GM23338 (cell line): Measurements from ENCODE around the gene SETD1B. TPM values are rescaled to one million over a fixed set of nuclear protein-coding genes. Genes with fewer than 3 reads are reported as not detected.

Source experiments
- ATAC-seq: fragments of 200-7000 bp; cut with Tn5 transposase; 3 replicates; pipeline ENCODE4 v1.9.1; 2020
- DNase-seq: peaks from one replicate; pipeline ENCODE4 v3.0.0-alpha.2; 2015; ENCODE audit warnings: low spot score
- H2AFZ ChIP-seq: fragments of 200-600 bp; sonication (generic); 2 replicates; pipeline ENCODE4 v1.8.0; 2016; ENCODE audit warnings: antibody characterized with exemption, mild to moderate bottlenecking, moderate library complexity
- H3F3A ChIP-seq: fragments of 200-600 bp; sonication (generic); replicated peaks from 2 replicates; pipeline ENCODE4 v1.8.0; 2017; ENCODE audit warnings: antibody characterized with exemption, mixed run types, low read depth
- H3K27ac ChIP-seq: fragments of 200-600 bp; sonication (generic); 2 replicates; pipeline ENCODE4 v1.6.1; 2016; ENCODE audit warnings: low read depth
- H3K27me3 ChIP-seq: fragments of 200-600 bp; sonication (generic); 2 replicates; pipeline ENCODE4 v1.8.0; 2016; ENCODE audit warnings: mild to moderate bottlenecking, mixed run types, moderate library complexity; ENCODE audit not compliant: insufficient read depth
- H3K36me3 ChIP-seq: fragments of 200-600 bp; sonication (generic); 2 replicates; pipeline ENCODE4 v1.8.0; 2016; ENCODE audit warnings: mild to moderate bottlenecking; ENCODE audit not compliant: insufficient read depth
- H3K4me1 ChIP-seq: fragments of 200-600 bp; sonication (generic); 2 replicates; pipeline ENCODE4 v1.8.0; 2016; ENCODE audit warnings: mild to moderate bottlenecking, moderate library complexity; ENCODE audit not compliant: insufficient read depth
- H3K4me2 ChIP-seq: fragments of 200-600 bp; sonication (generic); 2 replicates; pipeline ENCODE4 v1.7.1; 2017; ENCODE audit warnings: mixed run types
- H3K4me3 ChIP-seq: fragments of 200-600 bp; sonication (generic); 2 replicates; pipeline ENCODE4 v1.6.1; 2016; ENCODE audit warnings: mixed run types
- H3K79me2 ChIP-seq: fragments of 200-600 bp; sonication (generic); replicated peaks from 2 replicates; pipeline ENCODE4 v1.8.0; 2017; ENCODE audit warnings: mild to moderate bottlenecking; ENCODE audit not compliant: insufficient read depth
- H3K9me2 ChIP-seq: fragments of 200-600 bp; sonication (generic); 2 replicates; pipeline ENCODE4 v1.8.0; 2017; ENCODE audit not compliant: insufficient read depth
- H4K20me1 ChIP-seq: fragments of 200-600 bp; sonication (generic); replicated peaks from 2 replicates; pipeline ENCODE4 v1.8.0; 2017; ENCODE audit warnings: mild to moderate bottlenecking; ENCODE audit not compliant: insufficient read depth
- H3K27ac Mint-ChIP-seq: 2 replicates; pipeline ENCODE4 v1.8.0; 2020; ENCODE audit warnings: inconsistent platforms, mild to moderate bottlenecking, moderate library complexity, mixed read lengths
- H3K27me3 Mint-ChIP-seq: 3 replicates; pipeline ENCODE4 v1.8.0; 2022; ENCODE audit warnings: low read depth, mild to moderate bottlenecking, moderate library complexity, mixed read lengths, inconsistent platforms; ENCODE audit not compliant: insufficient read depth, poor library complexity
- H3K36me3 Mint-ChIP-seq: 3 replicates; pipeline ENCODE4 v1.8.0; 2021; ENCODE audit warnings: low read depth, mild to moderate bottlenecking, inconsistent platforms, moderate library complexity, mixed read lengths
- H3K4me1 Mint-ChIP-seq: 3 replicates; pipeline ENCODE4 v1.8.0; 2020; ENCODE audit warnings: mild to moderate bottlenecking, inconsistent platforms, mixed read lengths
- H3K4me3 Mint-ChIP-seq: 3 replicates; pipeline ENCODE4 v1.8.0; 2021; ENCODE audit warnings: moderate library complexity, mild to moderate bottlenecking, inconsistent platforms, mixed read lengths
- H3K9me3 Mint-ChIP-seq: 3 replicates; pipeline ENCODE4 v1.8.0; 2020; ENCODE audit warnings: moderate library complexity, mild to moderate bottlenecking, inconsistent platforms, mixed read lengths
- CREB1 ChIP-seq: fragments of 250-450 bp; sonication (Bioruptor Pico); IDR thresholded peaks from 2 replicates; pipeline ENCODE4 v1.5.0; 2020; ENCODE audit warnings: low read depth, mild to moderate bottlenecking, moderate library complexity
- CTCF ChIP-seq, 2 experiments: fragments of 200-600 bp in 1 of 2; sonication (generic) in 1 of 2; conservative IDR thresholded peaks; 2 replicates each; pipeline versions ENCODE4 v1.5.1 to v1.6.1; 2016 to 2017; ENCODE audit warnings: antibody characterized with exemption in 2 of 2, low read depth in 2 of 2, mild to moderate bottlenecking in 2 of 2, moderate library complexity in 1 of 2
- ETS1 ChIP-seq: IDR thresholded peaks from 2 replicates; pipeline ENCODE4 v1.6.1; 2016; ENCODE audit warnings: antibody characterized with exemption
- EZH2phosphoT487 ChIP-seq: fragments of 200-600 bp; sonication (generic); IDR thresholded peaks from one replicate; pipeline ENCODE4 v1.8.1; 2018; ENCODE audit warnings: antibody characterized with exemption; ENCODE audit not compliant: unreplicated experiment
- JUNB ChIP-seq: IDR thresholded peaks from one replicate; pipeline ENCODE4 v1.6.1; 2016; ENCODE audit warnings: antibody characterized with exemption; ENCODE audit not compliant: unreplicated experiment
- POLR2AphosphoS5 ChIP-seq: IDR thresholded peaks from 2 replicates; pipeline ENCODE4 v1.6.1; 2016; ENCODE audit warnings: antibody characterized with exemption, low read depth
- REST ChIP-seq: IDR thresholded peaks from one replicate; pipeline ENCODE4 v1.6.1; 2018; ENCODE audit warnings: antibody characterized with exemption; ENCODE audit not compliant: unreplicated experiment
- ZNF114 ChIP-seq: fragments of 250-450 bp; sonication (Bioruptor Pico); IDR thresholded peaks from 2 replicates; pipeline ENCODE4 v1.5.0; 2020; ENCODE audit warnings: mild to moderate bottlenecking, moderate library complexity
- ZNF462 ChIP-seq: fragments of 250-450 bp; sonication (Bioruptor Pico); IDR thresholded peaks from 2 replicates; pipeline ENCODE4 v1.5.0; 2020; ENCODE audit warnings: mild to moderate bottlenecking, moderate library complexity
- polyA plus RNA-seq: library from polyadenylated mRNA; unstranded; fragments of >200 nt; fragmentation: Nextera tagmentation; extraction: Ambion mirVana; gene quantifications from 2 replicates; pipeline ENCODE4 v1.2.1, GENCODE V29; 2016
- total RNA-seq: library from RNA; depleted of rRNA; stranded (reverse); fragments of >200 nt; shearing (Covaris generic); gene quantifications from 2 replicates; pipeline ENCODE4 v1.2.3, GENCODE V29; 2014

Gene SETD1B
- total and polyA plus RNA-seq, 2 experiments from 2014 or later: 3.1 to 8.7 TPM

- TF ChIP-seq CTCF (conservative IDR thresholded peaks at IDR 0.05; ENCODE audit: low read depth in 2 of 2) (no peak), REST (no peak), EZH2phosphoT487 (no peak), ETS1 (no peak), POLR2AphosphoS5 (no peak), ZNF114 (no peak), CREB1 (CRISPR knock-in tag) (no peak)
These were observed 9.4 kb downstream of the SETD1B start (continued) for GRCh38 chr12:121812921-121813896.

DNA sequence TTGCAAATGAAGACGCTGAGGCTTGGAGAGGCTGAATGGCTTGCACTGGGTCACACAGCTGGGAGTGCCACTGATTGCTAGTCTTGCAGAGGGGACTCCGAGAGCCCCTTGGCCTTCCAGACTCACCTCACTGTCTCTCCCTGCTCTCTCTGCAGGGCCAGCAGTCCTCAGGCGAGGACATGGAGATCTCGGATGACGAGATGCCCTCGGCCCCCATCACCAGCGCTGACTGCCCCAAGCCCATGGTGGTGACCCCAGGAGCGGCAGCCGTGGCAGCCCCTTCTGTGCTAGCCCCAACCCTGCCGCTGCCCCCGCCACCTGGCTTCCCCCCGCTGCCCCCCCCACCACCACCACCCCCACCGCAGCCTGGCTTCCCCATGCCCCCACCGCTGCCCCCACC is 10.1 kb downstream of the SETD1B start:
- Mint-ChIP-seq H3K27ac (no peak overlapping the region), H3K36me3 (peaks cover 45% of the 10 kb centered on the region), H3K4me1 (peaks cover 19% of the 10 kb centered on the region), H3K4me3 (no peak overlapping the region), H3K9me3 (no peaks in the 10 kb centered on the region), H3K27me3 (peaks cover 28% of the 10 kb centered on the region)
- H3K4me2 ChIP-seq: no peak overlapping the region
- H4K20me1 ChIP-seq: peaks cover 20% of the 10 kb centered on the region; the same call in 1 of the 2 replicates
- peaks cover 32% of the 10 kb centered on the region for H3K79me2 ChIP-seq
- no peak overlapping the region for H3K27ac ChIP-seq
- DNase-seq (no peak), ATAC-seq (no peak)
- no peak overlapping the region for H3K4me3 ChIP-seq
- peaks cover 3% of the 10 kb centered on the region; the same call in 1 of the 2 replicates for H3K36me3 ChIP-seq
- no peak overlapping the region for H2AFZ ChIP-seq
- H3F3A ChIP-seq: peaks cover 12% of the 10 kb centered on the region
- peaks cover 21% of the 10 kb centered on the region for H3K4me1 ChIP-seq
- no peaks in the 10 kb centered on the region for H3K9me2 ChIP-seq
- H3K27me3 ChIP-seq: no peaks in the 10 kb centered on the region
- TF ChIP-seq ETS1 (no peak), JUNB (no peak), ZNF114 (no peak), ZNF462 (CRISPR knock-in tag) (no peak), EZH2phosphoT487 (no peak)
